ENCODE measurements around the gene PLCL1.

- no peak for TF ChIP-seq CTCF (IDR thresholded peaks at IDR 0.05)
- TF ChIP-seq POLR2A (IDR thresholded peaks at IDR 0.05), result no peak
- TF ChIP-seq POLR2AphosphoS5 (IDR thresholded peaks at IDR 0.05), result no peak
- TF ChIP-seq EP300 (IDR thresholded peaks at IDR 0.05), result no peak
These were observed 35.5 kb downstream of the PLCL1 start for GRCh38 chr2:197839856-197840255.
